Prostate gland (tissue), 2 donors: ENCODE measurements around the gene ELN.

Experiments
- POLR2A ChIP-seq: fragments of 450-650 bp; IDR thresholded peaks from one replicate; pipeline ENCODE4 v1.6.1; 2016; ENCODE audit warnings: antibody characterized with exemption, mild to moderate bottlenecking
- POLR2AphosphoS5 ChIP-seq: sonication (generic); formaldehyde crosslinking; IDR thresholded peaks from one replicate; pipeline ENCODE4 v1.6.1; 2017; ENCODE audit warnings: antibody characterized with exemption
- TF ChIP-seq, protein P1 (sequence below), 4 experiments: fragments of 200-600 bp in 2 of 4; fragments of 450-650 bp in 2 of 4; sonication (generic) in 2 of 4; IDR thresholded peaks; 1 replicate in 3 of 4; 2 replicates in 1 of 4; pipeline ENCODE4 v1.5.1; 2016 to 2019; ENCODE audit warnings: antibody characterized with exemption in 4 of 4, mild to moderate bottlenecking in 2 of 4, moderate library complexity in 2 of 4

DNA sequence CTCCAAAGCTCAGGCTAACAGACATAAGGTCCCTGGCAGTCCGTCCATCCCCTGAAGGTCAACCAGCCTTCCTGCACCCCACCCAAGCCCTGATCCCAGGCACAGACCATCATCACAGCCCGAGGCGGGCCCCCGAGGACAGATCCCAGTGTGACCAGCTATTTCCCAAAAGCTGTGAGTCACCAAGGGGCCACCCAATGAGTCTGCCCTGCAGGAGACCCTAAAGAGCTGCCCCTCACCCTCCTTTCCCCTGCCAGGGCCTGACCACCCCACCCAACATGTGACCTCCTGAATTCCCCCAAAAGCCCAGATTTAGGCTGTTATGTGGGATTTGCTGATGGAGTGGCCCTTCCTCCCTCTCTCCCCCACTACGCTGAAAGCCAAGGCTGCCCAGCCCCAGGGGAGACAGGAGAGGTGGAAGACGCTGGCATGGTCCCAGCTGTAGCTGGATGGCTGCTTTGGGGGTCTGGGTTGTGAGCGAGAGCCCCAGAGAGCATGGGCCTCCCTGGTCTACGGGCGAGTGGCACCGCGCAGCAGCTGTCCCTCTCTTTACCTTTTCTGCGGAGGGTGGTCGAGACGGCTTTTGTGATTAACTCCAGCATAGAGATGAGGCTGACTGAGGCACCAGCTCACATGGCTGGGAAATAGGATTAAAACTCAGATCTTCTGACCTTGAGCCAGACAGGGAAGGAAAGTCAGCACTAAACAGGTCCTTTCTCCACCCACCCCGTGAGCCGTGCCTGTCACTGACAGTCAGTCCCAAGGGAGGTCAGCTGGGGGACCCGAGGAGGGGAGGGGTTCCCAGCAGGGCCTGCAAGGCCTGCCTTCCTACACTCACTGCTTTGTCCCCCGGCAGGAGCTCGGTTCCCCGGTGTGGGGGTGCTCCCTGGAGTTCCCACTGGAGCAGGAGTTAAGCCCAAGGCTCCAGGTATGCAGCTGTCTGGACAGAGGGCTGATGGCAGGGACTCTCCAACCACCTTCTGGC is 16.7 kb downstream of the ELN start:
- TF ChIP-seq POLR2A (no peak), POLR2AphosphoS5 (no peak)
- TF ChIP-seq, protein P1, sequence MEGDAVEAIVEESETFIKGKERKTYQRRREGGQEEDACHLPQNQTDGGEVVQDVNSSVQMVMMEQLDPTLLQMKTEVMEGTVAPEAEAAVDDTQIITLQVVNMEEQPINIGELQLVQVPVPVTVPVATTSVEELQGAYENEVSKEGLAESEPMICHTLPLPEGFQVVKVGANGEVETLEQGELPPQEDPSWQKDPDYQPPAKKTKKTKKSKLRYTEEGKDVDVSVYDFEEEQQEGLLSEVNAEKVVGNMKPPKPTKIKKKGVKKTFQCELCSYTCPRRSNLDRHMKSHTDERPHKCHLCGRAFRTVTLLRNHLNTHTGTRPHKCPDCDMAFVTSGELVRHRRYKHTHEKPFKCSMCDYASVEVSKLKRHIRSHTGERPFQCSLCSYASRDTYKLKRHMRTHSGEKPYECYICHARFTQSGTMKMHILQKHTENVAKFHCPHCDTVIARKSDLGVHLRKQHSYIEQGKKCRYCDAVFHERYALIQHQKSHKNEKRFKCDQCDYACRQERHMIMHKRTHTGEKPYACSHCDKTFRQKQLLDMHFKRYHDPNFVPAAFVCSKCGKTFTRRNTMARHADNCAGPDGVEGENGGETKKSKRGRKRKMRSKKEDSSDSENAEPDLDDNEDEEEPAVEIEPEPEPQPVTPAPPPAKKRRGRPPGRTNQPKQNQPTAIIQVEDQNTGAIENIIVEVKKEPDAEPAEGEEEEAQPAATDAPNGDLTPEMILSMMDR (IDR thresholded peaks at IDR 0.05) = no peak
